IMR-90 (cell line): ENCODE measurements around the gene ZNF484. TPM values are rescaled to one million over a fixed set of nuclear protein-coding genes. Genes with fewer than 3 reads are reported as not detected.
"Not testable (repeated sequence)": the region's sequence is repeated elsewhere in the genome, so short reads cannot be mapped to it uniquely, and the experiment has no call there.

ENCODE experiments used
- ATAC-seq: fragments of 200-7000 bp; cut with Tn5 transposase; 2 replicates; pipeline ENCODE4 v1.9.1; 2020; ENCODE audit warnings: low read depth, mild to moderate bottlenecking, moderate library complexity
- BruUV-seq: library from RNA; stranded (reverse); fragments of 400-500 nt; replicated peaks from 2 replicates; lab custom pipeline; 2021; lab: Mats Ljungman, UMichigan
- CTCF ChIA-PET: fragments of 300-600 bp; formaldehyde crosslinking; extraction: SDS; loops from one replicate; lab custom pipeline; 2021; ENCODE audit warnings: antibody characterized with exemption; lab: Yijun Ruan, JAX
- POLR2A ChIA-PET: fragments of 300-600 bp; sonication (Branson Sonifier 250); formaldehyde crosslinking; loops from one replicate; lab custom pipeline; 2022; ENCODE audit warnings: antibody characterized with exemption; ENCODE audit not compliant: unreplicated experiment; lab: Charles Lee
- DNase-seq: peaks from one replicate; pipeline ENCODE4 v3.0.0; 2013
- H2AFZ ChIP-seq: replicated peaks from 2 replicates; pipeline ENCODE3; 2013; ENCODE audit warnings: low read length, mild to moderate bottlenecking; ENCODE audit not compliant: poor library complexity
- H2AK5ac ChIP-seq: 2 replicates; pipeline ENCODE4 v1.6.1; 2013; ENCODE audit warnings: low read depth, low read length, inconsistent platforms
- H2AK9ac ChIP-seq: replicated peaks from 2 replicates; pipeline ENCODE3; 2013; ENCODE audit warnings: mild to moderate bottlenecking, low read depth, low read length, moderate library complexity; ENCODE audit not compliant: poor library complexity
- H2BK120ac ChIP-seq: 2 replicates; pipeline ENCODE4 v1.6.1; 2013; ENCODE audit warnings: low read depth, low read length, inconsistent platforms
- H2BK15ac ChIP-seq: 3 replicates; pipeline ENCODE4 v1.6.1; 2013; ENCODE audit warnings: low read depth, low read length, inconsistent platforms
- H2BK20ac ChIP-seq: 2 replicates; pipeline ENCODE4 v1.6.1; 2013; ENCODE audit warnings: low read depth, mild to moderate bottlenecking, inconsistent platforms, low read length, moderate library complexity
- H2BK5ac ChIP-seq: 2 replicates; pipeline ENCODE4 v1.6.1; 2013; ENCODE audit warnings: mild to moderate bottlenecking, low read depth, low read length, inconsistent platforms; ENCODE audit not compliant: poor library complexity, severe bottlenecking
- H3K14ac ChIP-seq: replicated peaks from 2 replicates; pipeline ENCODE4 v1.6.1; 2013; ENCODE audit warnings: low read depth, low read length, inconsistent platforms
- H3K18ac ChIP-seq: 2 replicates; pipeline ENCODE4 v1.6.1; 2013; ENCODE audit warnings: low read depth, low read length, control low read depth
- H3K23ac ChIP-seq: 2 replicates; pipeline ENCODE4 v1.6.1; 2013; ENCODE audit warnings: low read depth, low read length, inconsistent platforms
- H3K27ac ChIP-seq: 2 replicates; pipeline ENCODE4 v1.5.1; 2013; ENCODE audit warnings: mild to moderate bottlenecking, control low read depth, low read length; ENCODE audit not compliant: insufficient read depth
- H3K27me3 ChIP-seq: 2 replicates; pipeline ENCODE4 v1.6.1; 2013; ENCODE audit warnings: low read length; ENCODE audit not compliant: control insufficient read depth, insufficient read depth
- H3K36me3 ChIP-seq: 2 replicates; pipeline ENCODE4 v1.6.1; 2013; ENCODE audit warnings: low read length, mixed read lengths; ENCODE audit not compliant: control insufficient read depth, insufficient read depth
- H3K4ac ChIP-seq: 2 replicates; pipeline ENCODE4 v1.6.1; 2013; ENCODE audit warnings: low read depth, low read length, inconsistent platforms
- H3K4me1 ChIP-seq: 2 replicates; pipeline ENCODE4 v1.6.1; 2013; ENCODE audit warnings: low read length, mixed read lengths; ENCODE audit not compliant: control insufficient read depth, insufficient read depth
- H3K4me2 ChIP-seq: 2 replicates; pipeline ENCODE4 v1.6.1; 2013; ENCODE audit warnings: low read depth, mild to moderate bottlenecking, control low read depth, low read length, moderate library complexity
- H3K4me3 ChIP-seq: 2 replicates; pipeline ENCODE4 v1.5.1; 2013; ENCODE audit warnings: low read depth, mild to moderate bottlenecking, control low read depth, low read length, moderate library complexity; ENCODE audit not compliant: insufficient read depth
- H3K56ac ChIP-seq: 2 replicates; pipeline ENCODE4 v1.6.1; 2013; ENCODE audit warnings: low read length, inconsistent platforms; ENCODE audit not compliant: insufficient read depth; ENCODE audit errors: extremely low read depth
- H3K79me1 ChIP-seq, 2 experiments: 2 replicates each; pipeline ENCODE4 v1.6.1; 2013; ENCODE audit warnings: low read length in 2 of 2, inconsistent platforms in 1 of 2, low read depth in 1 of 2
- H3K9ac ChIP-seq: 2 replicates; pipeline ENCODE4 v1.6.1; 2013; ENCODE audit warnings: low read depth, low read length, control low read depth
- H3K9me1 ChIP-seq: 2 replicates; pipeline ENCODE4 v1.6.1; 2013; ENCODE audit warnings: low read length, inconsistent platforms; ENCODE audit not compliant: insufficient read depth
- H3K9me3 ChIP-seq: 2 replicates; pipeline ENCODE4 v1.6.1; 2013; ENCODE audit warnings: low read length; ENCODE audit not compliant: control insufficient read depth, insufficient read depth
- H4K20me1 ChIP-seq: 2 replicates; pipeline ENCODE4 v1.6.1; 2013; ENCODE audit warnings: low read length, inconsistent platforms; ENCODE audit not compliant: insufficient read depth
- H4K5ac ChIP-seq: 2 replicates; pipeline ENCODE4 v1.6.1; 2013; ENCODE audit warnings: mild to moderate bottlenecking, low read depth, low read length, control low read depth
- H4K8ac ChIP-seq, 2 experiments: 2 replicates each; pipeline ENCODE4 v1.6.1; 2013; ENCODE audit warnings: low read depth in 2 of 2, low read length in 2 of 2, control low read depth in 1 of 2, inconsistent platforms in 1 of 2
- H4K91ac ChIP-seq: 2 replicates; pipeline ENCODE4 v1.6.1; 2013; ENCODE audit warnings: low read depth, low read length, inconsistent platforms; ENCODE audit not compliant: insufficient read depth
- ELK1 ChIP-seq: fragments of 150-350 bp; IDR thresholded peaks from 2 replicates; pipeline ENCODE4 v1.6.1; 2016; ENCODE audit warnings: low read depth, mild to moderate bottlenecking, low read length, moderate library complexity, borderline replicate concordance
- WGBS, 2 experiments: methylation state at CpG; one replicate each; pipeline versions ENCODE4 v1.1.5 to v1.1.7; 2013; ENCODE audit warnings: missing lambda C conversion rate in 2 of 2; ENCODE audit not compliant: insufficient read length in 1 of 2; ENCODE audit errors: extremely low coverage in 2 of 2; 5-methylcytosine and 5-hydroxymethylcytosine counted together
- dilution Hi-C: fragments of 300-500 bp; cut with HindIII; formaldehyde crosslinking; loops from one replicate; pipeline ENCODE4 v1.14.3; 2018; ENCODE audit warnings: low sequenced_read_pairs; ENCODE audit not compliant: unreplicated experiment
- in situ Hi-C: fragments of 300-500 bp; cut with MboI; formaldehyde crosslinking; loops from 3 replicates; pipeline ENCODE4 v1.14.3; 2019; ENCODE audit warnings: low sequenced_read_pairs, inconsistent platforms, mixed read lengths
- intact Hi-C: fragments of 100-400 bp; cut with micrococcal nuclease; formaldehyde crosslinking; loops from 2 replicates; pipeline ENCODE4 v1.10.0; 2022
- polyA plus RNA-seq, 3 experiments: library from polyadenylated mRNA; depleted of rRNA; stranded (reverse); fragments of >200 nt; gene quantifications; 2 replicates each; pipeline ENCODE4 v1.2.3, GENCODE V29; 2012; ENCODE audit warnings: low replicate concordance in 1 of 3
- total RNA-seq: library from RNA; depleted of rRNA; stranded (reverse); fragments of >200 nt; gene quantifications from 2 replicates; pipeline ENCODE4 v1.2.3, GENCODE V29; 2012

Gene ZNF484
- total and polyA plus RNA-seq, 2 of the 4 experiments (the other 2 are of a cell fraction) = 1.4 to 11.8 TPM

GRCh38 chr9:92887880-92888338 is 10.1 kb upstream of the ZNF484 start:
- CTCF ChIA-PET = no interaction called here
- H3K4me3 ChIP-seq = no peak overlapping the region
- no peak overlapping the region for H3K27ac ChIP-seq
- no peak overlapping the region for H3K56ac ChIP-seq
- H2AK9ac ChIP-seq = no peak overlapping the region
- DNase-seq (no peak), ATAC-seq (no peak)
- BruUV-seq = no TSS peak
- H4K91ac ChIP-seq = no peak overlapping the region
- in situ Hi-C loops = no loop called here
- H3K4me1 ChIP-seq = no peaks in the 10 kb centered on the region
- H3K9me3 ChIP-seq = no peaks in the 10 kb centered on the region
- no peak overlapping the region for H2BK120ac ChIP-seq
- no peak overlapping the region for H3K4me2 ChIP-seq
- H2BK20ac ChIP-seq = no peak overlapping the region
- no peak overlapping the region for H3K9ac ChIP-seq
- H3K9me1 ChIP-seq = no peaks in the 10 kb centered on the region
- dilution Hi-C loops = no loop called here
- no peak overlapping the region for H2BK15ac ChIP-seq
- 80% methylated on average over 1 of the region's 5 CpGs; no CpG with 5 or more reads in 1 of the 2 experiments for WGBS, 2 experiments
- H3K36me3 ChIP-seq = no peaks in the 10 kb centered on the region
- H4K20me1 ChIP-seq = no peaks in the 10 kb centered on the region
- no peak overlapping the region for H2BK5ac ChIP-seq
- H3K14ac ChIP-seq = no peak overlapping the region
- no peak overlapping the region for H3K23ac ChIP-seq
- no peak overlapping the region for H4K5ac ChIP-seq
- no peak overlapping the region for H2AFZ ChIP-seq
- no peak overlapping the region for H2AK5ac ChIP-seq
- TF ChIP-seq ELK1 = no peak
- POLR2A ChIA-PET = no interaction called here
- no peak overlapping the region for H3K4ac ChIP-seq
- H3K18ac ChIP-seq = no peak overlapping the region
- peaks cover 19% of the 10 kb centered on the region for H3K27me3 ChIP-seq
- H4K8ac ChIP-seq = no peak overlapping the region
- no peaks in the 10 kb centered on the region for H3K79me1 ChIP-seq
- intact Hi-C loops = no loop called here

GRCh38 chr9:92886846-92887610 is 9.2 kb upstream of the ZNF484 start:
- in situ Hi-C loops, H3K14ac ChIP-seq, intact Hi-C loops, ATAC-seq, POLR2A ChIA-PET, H3K4me2 ChIP-seq, H3K36me3 ChIP-seq, H3K18ac ChIP-seq, H3K4ac ChIP-seq, BruUV-seq, dilution Hi-C loops, H3K9me3 ChIP-seq, H3K4me1 ChIP-seq, H4K5ac ChIP-seq, H2AFZ ChIP-seq, H2AK9ac ChIP-seq, H3K56ac ChIP-seq, H4K20me1 ChIP-seq, H2BK5ac ChIP-seq, H3K27ac ChIP-seq, H3K23ac ChIP-seq, H2BK15ac ChIP-seq, H3K9me1 ChIP-seq, H4K8ac ChIP-seq, H3K79me1 ChIP-seq, CTCF ChIA-PET, H2AK5ac ChIP-seq, H2BK120ac ChIP-seq, H2BK20ac ChIP-seq, H3K4me3 ChIP-seq, DNase-seq, H4K91ac ChIP-seq, H3K9ac ChIP-seq: not testable (repeated sequence)
- no CpG with 5 or more reads among the region's 8 CpGs for WGBS, 2 experiments
- peaks cover 19% of the 10 kb centered on the region for H3K27me3 ChIP-seq
